ENCODE data around the gene C10orf67.

GRCh38 chr10:23253780-23254179 lies 90.8 kb downstream of the C10orf67 start:
- TF ChIP-seq CTCF (IDR thresholded peaks at IDR 0.05) (no peak), POLR2A (IDR thresholded peaks at IDR 0.05) (no peak)

Data from gastroesophageal sphincter (tissue), 3 donors.